ENCODE data around the gene LXN.

GRCh38 chr3:158660711-158661110, 11.7 kb downstream of the LXN start:
- no peak for TF ChIP-seq POLR2A (IDR thresholded peaks at IDR 0.05; ENCODE audit: low read depth, low read length)
- no peak for TF ChIP-seq POLR2AphosphoS5 (IDR thresholded peaks at IDR 0.05; ENCODE audit: low read depth, low read length)
- TF ChIP-seq POU2F2 (IDR thresholded peaks at IDR 0.05; ENCODE audit: low read depth, low read length), result no peak
- no peak for TF ChIP-seq SPI1 (IDR thresholded peaks at IDR 0.05; ENCODE audit: low read depth, low read length)
- TF ChIP-seq TAF1 (IDR thresholded peaks at IDR 0.05; ENCODE audit: low read depth, low read length), result no peak
- no peak for TF ChIP-seq PAX5 (IDR thresholded peaks at IDR 0.05; ENCODE audit: insufficient read depth, low read length, severe bottlenecking)
